Osteocyte (in vitro differentiated cells): ENCODE measurements around the gene COQ7. TPM values are rescaled to one million over a fixed set of nuclear protein-coding genes. Genes with fewer than 3 reads are reported as not detected.

Source experiments
- DNase-seq: peaks from one replicate; pipeline ENCODE4 v3.0.0; 2021; ENCODE audit warnings: mixed read lengths; ENCODE audit not compliant: unreplicated experiment; ENCODE audit errors: extremely low spot score
- H3K27ac Mint-ChIP-seq: one replicate; pipeline ENCODE4 v1.8.0; 2021; ENCODE audit warnings: mild to moderate bottlenecking, mixed read lengths; ENCODE audit not compliant: unreplicated experiment
- H3K27me3 Mint-ChIP-seq: one replicate; pipeline ENCODE4 v1.8.0; 2021; ENCODE audit warnings: mixed read lengths; ENCODE audit not compliant: unreplicated experiment
- H3K36me3 Mint-ChIP-seq: one replicate; pipeline ENCODE4 v1.8.0; 2021; ENCODE audit warnings: mixed read lengths; ENCODE audit not compliant: unreplicated experiment
- H3K4me1 Mint-ChIP-seq: one replicate; pipeline ENCODE4 v1.8.0; 2021; ENCODE audit warnings: mixed read lengths; ENCODE audit not compliant: unreplicated experiment
- H3K4me3 Mint-ChIP-seq: one replicate; pipeline ENCODE4 v1.8.0; 2021; ENCODE audit warnings: mild to moderate bottlenecking, moderate library complexity, mixed read lengths; ENCODE audit not compliant: unreplicated experiment
- H3K9me3 Mint-ChIP-seq: one replicate; pipeline ENCODE4 v1.8.0; 2021; ENCODE audit warnings: mixed read lengths; ENCODE audit not compliant: unreplicated experiment
- CTCF ChIP-seq: fragments of 200-600 bp; sonication (generic); IDR thresholded peaks from 2 replicates; pipeline ENCODE4 v1.5.0; 2021; ENCODE audit warnings: antibody characterized with exemption, mild to moderate bottlenecking, moderate library complexity
- total RNA-seq: library from RNA; stranded (reverse); gene quantifications from 2 replicates; pipeline ENCODE4 v1.2.1, GENCODE V29; 2021

The COQ7 gene
- total RNA-seq, 1 donor from 2014 or later = 31.6 TPM

GRCh38 chr16:19089410-19089955 lies 22.1 kb downstream of the COQ7 start:
- no peak overlapping the region for H3K27ac Mint-ChIP-seq
- no peak for DNase-seq
- no peaks in the 10 kb centered on the region for H3K9me3 Mint-ChIP-seq
- no peaks in the 10 kb centered on the region for H3K27me3 Mint-ChIP-seq
- H3K36me3 Mint-ChIP-seq = no peaks in the 10 kb centered on the region
- H3K4me3 Mint-ChIP-seq = no peak overlapping the region
- peaks cover 21% of the 10 kb centered on the region for H3K4me1 Mint-ChIP-seq
- no peak for TF ChIP-seq CTCF

GRCh38 chr16:19090916-19091315 lies 23.5 kb downstream of the COQ7 start:
- peaks cover 26% of the 10 kb centered on the region for H3K4me1 Mint-ChIP-seq
- H3K4me3 Mint-ChIP-seq = no peak overlapping the region
- peaks cover 5% of the 10 kb centered on the region for H3K9me3 Mint-ChIP-seq
- no peak overlapping the region for H3K27ac Mint-ChIP-seq
- no peaks in the 10 kb centered on the region for H3K36me3 Mint-ChIP-seq
- DNase-seq = no peak
- no peaks in the 10 kb centered on the region for H3K27me3 Mint-ChIP-seq
- no peak for TF ChIP-seq CTCF

GRCh38 chr16:19092653-19093410 lies 25.4 kb downstream of the COQ7 start:
- Mint-ChIP-seq H3K27ac (no peak overlapping the region), H3K4me1 (peaks cover 20% of the 10 kb centered on the region), H3K9me3 (peaks cover 7% of the 10 kb centered on the region), H3K4me3 (no peak overlapping the region), H3K27me3 (no peaks in the 10 kb centered on the region), H3K36me3 (no peaks in the 10 kb centered on the region)
- TF ChIP-seq CTCF = no peak
- DNase-seq = no peak

GRCh38 chr16:19093631-19094541 lies 26.5 kb downstream of the COQ7 start:
- H3K36me3 Mint-ChIP-seq = no peaks in the 10 kb centered on the region
- H3K27ac Mint-ChIP-seq = no peak overlapping the region
- DNase-seq = no peak
- TF ChIP-seq CTCF = no peak
- H3K4me1 Mint-ChIP-seq = peaks cover 20% of the 10 kb centered on the region
- no peak overlapping the region for H3K4me3 Mint-ChIP-seq
- H3K27me3 Mint-ChIP-seq = no peaks in the 10 kb centered on the region
- H3K9me3 Mint-ChIP-seq = peaks cover 12% of the 10 kb centered on the region
